ENCODE measurements around the gene TNNC2. TPM values are rescaled to one million over a fixed set of nuclear protein-coding genes. Genes with fewer than 3 reads are reported as not detected.

TNNC2 gene
- total and polyA plus RNA-seq, 2 of the 13 experiments (the other 11 are each of a cell fraction or from before 2014, with no cell fraction given) = 1.8 to 4.7 TPM

DNA sequence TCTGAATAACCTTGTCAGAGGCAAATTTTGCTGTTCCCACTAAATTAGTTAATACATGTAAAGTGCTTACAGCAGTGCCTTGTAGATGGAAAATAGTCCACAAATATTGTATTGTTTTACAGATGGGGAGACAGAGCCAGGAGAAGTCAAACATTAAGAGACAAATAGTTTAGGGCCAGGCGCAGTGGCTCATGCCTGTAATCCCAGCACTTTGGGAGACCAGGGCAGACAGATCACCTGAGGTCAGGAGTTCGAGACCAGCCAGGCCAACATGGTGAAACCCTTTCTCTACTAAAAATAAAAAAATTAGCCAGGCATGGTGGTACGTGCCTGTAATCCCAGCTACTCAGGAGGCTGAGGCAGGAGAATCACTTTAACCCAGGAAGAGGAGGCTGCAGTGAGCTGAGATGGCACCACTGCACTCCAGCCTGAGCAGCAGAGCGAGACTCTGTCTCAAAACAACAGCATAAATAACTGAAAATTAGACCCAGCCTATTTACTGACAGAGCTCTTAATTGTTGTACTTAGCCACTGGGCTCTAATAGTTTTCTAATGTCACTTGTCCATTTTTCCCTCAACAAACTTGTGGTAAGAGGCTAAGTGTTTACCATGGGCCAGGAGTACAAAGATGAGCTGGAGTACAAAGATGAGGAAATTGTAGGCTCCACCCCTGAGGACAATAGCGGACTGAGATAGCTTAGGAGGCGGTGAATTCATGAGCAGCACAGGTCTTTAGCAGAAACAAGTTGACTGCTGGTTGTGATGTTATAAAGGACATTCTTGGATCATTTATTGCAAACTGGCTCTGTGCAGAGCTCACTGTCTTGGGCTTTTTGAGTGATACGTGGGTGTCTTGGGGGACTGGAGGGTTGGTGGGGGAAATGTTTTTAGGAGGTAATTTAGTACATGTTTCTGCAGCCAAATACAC, 36.7 kb upstream of the TNNC2 start (continued):
- TF ChIP-seq ARID2 (CRISPR knock-in tag; IDR thresholded peaks at IDR 0.05; ENCODE audit: borderline replicate concordance) (no peak), ETV5 (CRISPR knock-in tag; IDR thresholded peaks at IDR 0.05; ENCODE audit: borderline replicate concordance) (no peak; the same call in 1 of the 2 replicates), KDM6A (CRISPR knock-in tag; IDR thresholded peaks at IDR 0.05; ENCODE audit: low read depth) (peak; percentile 85), HCFC1 (IDR thresholded peaks at IDR 0.05; ENCODE audit: low read depth, low read length) (no peak), RELA (CRISPR knock-in tag; IDR thresholded peaks at IDR 0.05) (0 out of 2 replicates have a peak, but pooled peaks have one; percentile 71), ZNF205 (CRISPR knock-in tag; IDR thresholded peaks at IDR 0.05) (peak; percentile 43; the same call in 1 of the 2 replicates), CEBPB (IDR thresholded peaks at IDR 0.05; ENCODE audit: borderline replicate concordance, low read depth, low read length) (peak; percentile 80), ZNF678 (CRISPR knock-in tag; IDR thresholded peaks at IDR 0.05) (no peak), NR1H2 (CRISPR knock-in tag; IDR thresholded peaks at IDR 0.05; ENCODE audit: borderline replicate concordance, low read depth) (no peak), ZKSCAN8 (CRISPR knock-in tag; IDR thresholded peaks at IDR 0.05; ENCODE audit: borderline replicate concordance) (peak; percentile 83), ARNT (IDR thresholded peaks at IDR 0.05) (no peak), ZNF709 (CRISPR knock-in tag; IDR thresholded peaks at IDR 0.05) (peak; percentile 25; the same call in 1 of the 2 replicates), HOXA7 (CRISPR knock-in tag; IDR thresholded peaks at IDR 0.05) (no peak), ZNF589 (CRISPR knock-in tag; conservative IDR thresholded peaks at IDR 0.05) (no peak), ZNF792 (CRISPR knock-in tag; IDR thresholded peaks at IDR 0.05) (peak; percentile 47; the same call in 1 of the 2 replicates)
- TF ChIP-seq, protein P1, sequence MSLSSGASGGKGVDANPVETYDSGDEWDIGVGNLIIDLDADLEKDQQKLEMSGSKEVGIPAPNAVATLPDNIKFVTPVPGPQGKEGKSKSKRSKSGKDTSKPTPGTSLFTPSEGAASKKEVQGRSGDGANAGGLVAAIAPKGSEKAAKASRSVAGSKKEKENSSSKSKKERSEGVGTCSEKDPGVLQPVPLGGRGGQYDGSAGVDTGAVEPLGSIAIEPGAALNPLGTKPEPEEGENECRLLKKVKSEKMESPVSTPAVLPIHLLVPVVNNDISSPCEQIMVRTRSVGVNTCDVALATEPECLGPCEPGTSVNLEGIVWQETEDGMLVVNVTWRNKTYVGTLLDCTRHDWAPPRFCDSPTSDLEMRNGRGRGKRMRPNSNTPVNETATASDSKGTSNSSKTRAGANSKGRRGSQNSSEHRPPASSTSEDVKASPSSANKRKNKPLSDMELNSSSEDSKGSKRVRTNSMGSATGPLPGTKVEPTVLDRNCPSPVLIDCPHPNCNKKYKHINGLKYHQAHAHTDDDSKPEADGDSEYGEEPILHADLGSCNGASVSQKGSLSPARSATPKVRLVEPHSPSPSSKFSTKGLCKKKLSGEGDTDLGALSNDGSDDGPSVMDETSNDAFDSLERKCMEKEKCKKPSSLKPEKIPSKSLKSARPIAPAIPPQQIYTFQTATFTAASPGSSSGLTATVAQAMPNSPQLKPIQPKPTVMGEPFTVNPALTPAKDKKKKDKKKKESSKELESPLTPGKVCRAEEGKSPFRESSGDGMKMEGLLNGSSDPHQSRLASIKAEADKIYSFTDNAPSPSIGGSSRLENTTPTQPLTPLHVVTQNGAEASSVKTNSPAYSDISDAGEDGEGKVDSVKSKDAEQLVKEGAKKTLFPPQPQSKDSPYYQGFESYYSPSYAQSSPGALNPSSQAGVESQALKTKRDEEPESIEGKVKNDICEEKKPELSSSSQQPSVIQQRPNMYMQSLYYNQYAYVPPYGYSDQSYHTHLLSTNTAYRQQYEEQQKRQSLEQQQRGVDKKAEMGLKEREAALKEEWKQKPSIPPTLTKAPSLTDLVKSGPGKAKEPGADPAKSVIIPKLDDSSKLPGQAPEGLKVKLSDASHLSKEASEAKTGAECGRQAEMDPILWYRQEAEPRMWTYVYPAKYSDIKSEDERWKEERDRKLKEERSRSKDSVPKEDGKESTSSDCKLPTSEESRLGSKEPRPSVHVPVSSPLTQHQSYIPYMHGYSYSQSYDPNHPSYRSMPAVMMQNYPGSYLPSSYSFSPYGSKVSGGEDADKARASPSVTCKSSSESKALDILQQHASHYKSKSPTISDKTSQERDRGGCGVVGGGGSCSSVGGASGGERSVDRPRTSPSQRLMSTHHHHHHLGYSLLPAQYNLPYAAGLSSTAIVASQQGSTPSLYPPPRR (CRISPR knock-in tag; IDR thresholded peaks at IDR 0.05; ENCODE audit: borderline replicate concordance) = peak; percentile 66; the same call in 1 of the 2 replicates
- TF ChIP-seq, protein P2, sequence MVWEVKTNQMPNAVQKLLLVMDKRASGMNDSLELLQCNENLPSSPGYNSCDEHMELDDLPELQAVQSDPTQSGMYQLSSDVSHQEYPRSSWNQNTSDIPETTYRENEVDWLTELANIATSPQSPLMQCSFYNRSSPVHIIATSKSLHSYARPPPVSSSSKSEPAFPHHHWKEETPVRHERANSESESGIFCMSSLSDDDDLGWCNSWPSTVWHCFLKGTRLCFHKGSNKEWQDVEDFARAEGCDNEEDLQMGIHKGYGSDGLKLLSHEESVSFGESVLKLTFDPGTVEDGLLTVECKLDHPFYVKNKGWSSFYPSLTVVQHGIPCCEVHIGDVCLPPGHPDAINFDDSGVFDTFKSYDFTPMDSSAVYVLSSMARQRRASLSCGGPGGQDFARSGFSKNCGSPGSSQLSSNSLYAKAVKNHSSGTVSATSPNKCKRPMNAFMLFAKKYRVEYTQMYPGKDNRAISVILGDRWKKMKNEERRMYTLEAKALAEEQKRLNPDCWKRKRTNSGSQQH (CRISPR knock-in tag; IDR thresholded peaks at IDR 0.05; ENCODE audit: low read depth) = no peak
- TF ChIP-seq, protein P3, sequence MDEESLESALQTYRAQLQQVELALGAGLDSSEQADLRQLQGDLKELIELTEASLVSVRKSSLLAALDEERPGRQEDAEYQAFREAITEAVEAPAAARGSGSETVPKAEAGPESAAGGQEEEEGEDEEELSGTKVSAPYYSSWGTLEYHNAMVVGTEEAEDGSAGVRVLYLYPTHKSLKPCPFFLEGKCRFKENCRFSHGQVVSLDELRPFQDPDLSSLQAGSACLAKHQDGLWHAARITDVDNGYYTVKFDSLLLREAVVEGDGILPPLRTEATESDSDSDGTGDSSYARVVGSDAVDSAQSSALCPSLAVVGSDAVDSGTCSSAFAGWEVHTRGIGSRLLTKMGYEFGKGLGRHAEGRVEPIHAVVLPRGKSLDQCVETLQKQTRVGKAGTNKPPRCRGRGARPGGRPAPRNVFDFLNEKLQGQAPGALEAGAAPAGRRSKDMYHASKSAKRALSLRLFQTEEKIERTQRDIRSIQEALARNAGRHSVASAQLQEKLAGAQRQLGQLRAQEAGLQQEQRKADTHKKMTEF (CRISPR knock-in tag; IDR thresholded peaks at IDR 0.05) = peak; percentile 83
- TF ChIP-seq, protein P4, sequence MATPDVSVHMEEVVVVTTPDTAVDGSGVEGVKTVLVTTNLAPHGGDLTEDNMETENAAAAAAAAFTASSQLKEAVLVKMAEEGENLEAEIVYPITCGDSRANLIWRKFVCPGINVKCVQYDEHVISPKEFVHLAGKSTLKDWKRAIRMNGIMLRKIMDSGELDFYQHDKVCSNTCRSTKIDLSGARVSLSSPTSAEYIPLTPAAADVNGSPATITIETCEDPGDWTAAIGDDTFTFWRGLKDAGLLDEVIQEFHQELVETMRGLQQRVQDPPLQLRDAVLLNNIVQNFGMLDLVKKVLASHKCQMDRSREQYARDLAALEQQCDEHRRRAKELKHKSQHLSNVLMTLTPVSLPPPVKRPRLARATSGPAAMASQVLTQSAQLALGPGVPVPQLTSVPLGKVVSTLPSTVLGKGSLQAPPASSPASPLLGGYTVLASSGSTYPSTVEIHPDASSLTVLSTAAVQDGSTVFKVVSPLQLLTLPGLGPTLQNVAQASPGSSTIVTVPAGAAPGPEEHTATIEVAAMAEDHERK (CRISPR knock-in tag; IDR thresholded peaks at IDR 0.05; ENCODE audit: low read depth) = no peak
